ENCODE measurements around the gene RDX.

Gene RDX

DNA sequence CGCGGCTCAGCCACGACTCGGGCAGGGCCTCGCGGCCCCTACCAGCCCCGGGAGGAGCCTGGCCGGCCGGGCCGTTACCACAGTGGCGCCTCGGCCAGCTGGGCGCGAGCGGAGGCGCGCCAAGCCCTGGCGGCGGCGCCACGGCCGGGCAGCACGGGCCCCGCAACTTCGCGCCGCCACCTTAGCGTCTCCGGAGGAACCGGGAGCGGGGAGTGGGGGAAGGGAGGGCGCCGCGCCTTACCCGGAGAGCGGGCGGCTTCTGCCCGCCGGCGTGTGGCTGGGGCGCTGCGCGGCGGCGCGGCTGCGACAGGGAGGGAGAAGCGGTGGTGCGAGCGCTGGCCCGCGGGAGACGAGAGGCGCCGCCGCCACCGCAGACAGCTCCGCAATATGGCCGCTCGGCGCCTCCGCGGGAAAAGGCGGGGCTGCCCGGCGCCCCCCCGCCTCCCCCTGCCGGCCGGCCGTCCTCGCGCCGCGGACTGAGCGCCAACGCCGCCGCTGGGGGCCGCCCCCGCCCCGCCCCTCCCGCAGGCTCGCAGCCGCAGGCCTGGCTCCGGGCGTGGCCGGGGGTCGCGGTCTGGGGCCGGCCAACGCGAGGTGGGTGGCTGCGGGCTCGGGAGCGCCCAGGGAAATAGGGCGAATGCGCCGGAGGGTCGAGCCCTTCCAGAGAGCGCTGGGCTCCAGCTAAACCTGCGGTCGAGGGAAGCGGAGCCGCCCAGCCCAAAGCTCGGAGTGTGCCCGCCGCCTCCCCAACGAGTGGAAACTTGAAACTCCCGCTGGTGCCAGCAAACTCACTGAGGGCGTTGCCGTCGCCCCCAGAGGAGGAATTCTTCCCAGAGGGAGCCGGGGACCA is at the start of gene RDX:
RDX (minus strand) TSS at position 389 of the 850 bp plus-strand sequence. CDS start 16,922 bp downstream, outside the sequence.
- TF ChIP-seq EZH2phosphoT487 (IDR thresholded peaks at IDR 0.05; ENCODE audit: borderline replicate concordance, low read length) = peak; percentile 24; the same call in 1 of the 2 replicates
- TF ChIP-seq, protein P1, sequence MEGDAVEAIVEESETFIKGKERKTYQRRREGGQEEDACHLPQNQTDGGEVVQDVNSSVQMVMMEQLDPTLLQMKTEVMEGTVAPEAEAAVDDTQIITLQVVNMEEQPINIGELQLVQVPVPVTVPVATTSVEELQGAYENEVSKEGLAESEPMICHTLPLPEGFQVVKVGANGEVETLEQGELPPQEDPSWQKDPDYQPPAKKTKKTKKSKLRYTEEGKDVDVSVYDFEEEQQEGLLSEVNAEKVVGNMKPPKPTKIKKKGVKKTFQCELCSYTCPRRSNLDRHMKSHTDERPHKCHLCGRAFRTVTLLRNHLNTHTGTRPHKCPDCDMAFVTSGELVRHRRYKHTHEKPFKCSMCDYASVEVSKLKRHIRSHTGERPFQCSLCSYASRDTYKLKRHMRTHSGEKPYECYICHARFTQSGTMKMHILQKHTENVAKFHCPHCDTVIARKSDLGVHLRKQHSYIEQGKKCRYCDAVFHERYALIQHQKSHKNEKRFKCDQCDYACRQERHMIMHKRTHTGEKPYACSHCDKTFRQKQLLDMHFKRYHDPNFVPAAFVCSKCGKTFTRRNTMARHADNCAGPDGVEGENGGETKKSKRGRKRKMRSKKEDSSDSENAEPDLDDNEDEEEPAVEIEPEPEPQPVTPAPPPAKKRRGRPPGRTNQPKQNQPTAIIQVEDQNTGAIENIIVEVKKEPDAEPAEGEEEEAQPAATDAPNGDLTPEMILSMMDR (IDR thresholded peaks at IDR 0.05; ENCODE audit: low read depth, low read length, poor library complexity, severe bottlenecking) = no peak
- no peaks in the 10 kb centered on the region for H3K9me3 ChIP-seq (ENCODE audit: control insufficient read depth, insufficient read depth, low read length)
- H3K27me3 ChIP-seq (ENCODE audit: control insufficient read depth, low read length) = peaks cover 62% of the 10 kb centered on the region
- H3K36me3 ChIP-seq (ENCODE audit: control insufficient read depth, low read length) = no peaks in the 10 kb centered on the region
- no peak within 1 kb of the TSS for H3K27ac ChIP-seq (ENCODE audit: low read depth, low read length)
- H3K4me3 ChIP-seq (ENCODE audit: low read length) = peak within 1 kb of the TSS; percentile 78
- H3K4me1 ChIP-seq (ENCODE audit: control insufficient read depth, low read length) = peaks cover 11% of the 10 kb centered on the region
- no peaks in the 10 kb centered on the region; the same call in 1 of the 2 replicates for H4K20me1 ChIP-seq (ENCODE audit: control insufficient read depth, insufficient read depth, low read depth, low read length)
- peak within 1 kb of the TSS; percentile 90 for H3K4me2 ChIP-seq (ENCODE audit: low read length)
- H3F3A ChIP-seq (ENCODE audit: control insufficient read depth, insufficient read depth) = peaks cover 2% of the 10 kb centered on the region; the same call in 1 of the 2 replicates
- H3K9me2 ChIP-seq (replicated peaks; ENCODE audit: control insufficient read depth, low read length) = no peaks in the 10 kb centered on the region
- H3K79me2 ChIP-seq (ENCODE audit: control insufficient read depth, low read length) = no peaks in the 10 kb centered on the region

DNA sequence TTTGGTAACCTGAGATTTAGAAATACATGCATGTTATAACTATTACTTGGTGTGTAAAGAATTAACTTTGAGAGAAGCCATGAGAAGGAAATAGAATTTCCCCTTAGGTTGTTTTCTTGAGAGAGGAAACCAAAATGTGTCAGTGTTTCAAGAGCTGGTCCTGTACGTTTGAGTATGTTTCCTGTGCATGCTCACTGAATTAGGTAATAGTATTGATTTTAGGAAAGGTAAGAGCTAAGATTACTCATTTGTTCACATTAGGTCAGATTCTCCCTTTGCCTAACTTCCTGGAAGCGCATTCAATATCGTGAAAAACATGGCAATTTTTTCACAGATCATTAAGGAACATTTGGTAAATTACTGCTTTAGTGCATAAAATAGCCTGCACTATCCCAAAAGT is 49.3 kb upstream of the RDX start:
- no peak for TF ChIP-seq EZH2phosphoT487 (IDR thresholded peaks at IDR 0.05; ENCODE audit: borderline replicate concordance, low read length)
- TF ChIP-seq, protein P1 (IDR thresholded peaks at IDR 0.05; ENCODE audit: low read depth, low read length, poor library complexity, severe bottlenecking) = no peak
- H3K36me3 ChIP-seq (ENCODE audit: control insufficient read depth, low read length) = no peaks in the 10 kb centered on the region
- no peaks in the 10 kb centered on the region for H3K9me3 ChIP-seq (ENCODE audit: control insufficient read depth, insufficient read depth, low read length)
- H3K27me3 ChIP-seq (ENCODE audit: control insufficient read depth, low read length) = no peaks in the 10 kb centered on the region
- no peak overlapping the region for H3K4me2 ChIP-seq (ENCODE audit: low read length)
- no peak overlapping the region for H3K27ac ChIP-seq (ENCODE audit: low read depth, low read length)
- H3K4me1 ChIP-seq (ENCODE audit: control insufficient read depth, low read length) = peaks cover 5% of the 10 kb centered on the region
- H3K9me2 ChIP-seq (replicated peaks; ENCODE audit: control insufficient read depth, low read length) = no peaks in the 10 kb centered on the region
- no peaks in the 10 kb centered on the region for H4K20me1 ChIP-seq (ENCODE audit: control insufficient read depth, insufficient read depth, low read depth, low read length)
- no peak overlapping the region for H3K4me3 ChIP-seq (ENCODE audit: low read length)
- no peaks in the 10 kb centered on the region for H3K79me2 ChIP-seq (ENCODE audit: control insufficient read depth, low read length)
- H3F3A ChIP-seq (ENCODE audit: control insufficient read depth, insufficient read depth) = no peaks in the 10 kb centered on the region

DNA sequence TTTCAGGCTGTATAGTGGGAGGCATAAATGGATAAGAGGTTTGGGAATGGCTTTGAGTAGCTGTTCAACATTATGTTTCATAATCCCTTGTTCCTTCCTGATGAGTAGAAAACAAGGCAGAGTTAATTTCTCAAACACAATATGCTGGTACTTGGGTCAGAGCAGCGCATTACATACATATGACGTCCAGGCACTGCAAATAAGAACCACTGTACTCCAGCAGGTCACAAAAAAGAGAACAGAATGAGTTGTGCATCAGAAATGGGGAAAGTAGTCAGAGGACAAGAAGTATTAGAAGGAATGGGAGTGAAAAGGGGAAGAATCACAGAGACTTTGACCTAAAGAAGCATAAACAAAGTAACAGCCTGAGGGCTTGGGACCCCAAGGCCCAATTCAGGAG is 44.0 kb upstream of the RDX start:
- H3K27me3 ChIP-seq (ENCODE audit: control insufficient read depth, low read length) = no peaks in the 10 kb centered on the region
- no peaks in the 10 kb centered on the region for H3K36me3 ChIP-seq (ENCODE audit: control insufficient read depth, low read length)
- no peaks in the 10 kb centered on the region for H3F3A ChIP-seq (ENCODE audit: control insufficient read depth, insufficient read depth)
- H4K20me1 ChIP-seq (ENCODE audit: control insufficient read depth, insufficient read depth, low read depth, low read length) = no peaks in the 10 kb centered on the region
- no peak for TF ChIP-seq EZH2phosphoT487 (IDR thresholded peaks at IDR 0.05; ENCODE audit: borderline replicate concordance, low read length)
- TF ChIP-seq, protein P1 (IDR thresholded peaks at IDR 0.05; ENCODE audit: low read depth, low read length, poor library complexity, severe bottlenecking) = no peak
- H3K9me2 ChIP-seq (replicated peaks; ENCODE audit: control insufficient read depth, low read length) = no peaks in the 10 kb centered on the region
- peaks cover 22% of the 10 kb centered on the region for H3K4me1 ChIP-seq (ENCODE audit: control insufficient read depth, low read length)
- no peaks in the 10 kb centered on the region for H3K9me3 ChIP-seq (ENCODE audit: control insufficient read depth, insufficient read depth, low read length)
- H3K4me3 ChIP-seq (ENCODE audit: low read length) = no peak overlapping the region
- H3K27ac ChIP-seq (ENCODE audit: low read depth, low read length) = no peak overlapping the region
- no peak overlapping the region for H3K4me2 ChIP-seq (ENCODE audit: low read length)
- H3K79me2 ChIP-seq (ENCODE audit: control insufficient read depth, low read length) = no peaks in the 10 kb centered on the region

Data from DOHH2 (cell line).